ENCODE results near the gene GAS2L2.

The GAS2L2 gene

GRCh38 chr17:35786941-35787432, 33.9 kb upstream of the GAS2L2 start:
- DNase-seq (ENCODE audit: extremely low read depth, low read depth): no peak
- TF ChIP-seq, protein P1, sequence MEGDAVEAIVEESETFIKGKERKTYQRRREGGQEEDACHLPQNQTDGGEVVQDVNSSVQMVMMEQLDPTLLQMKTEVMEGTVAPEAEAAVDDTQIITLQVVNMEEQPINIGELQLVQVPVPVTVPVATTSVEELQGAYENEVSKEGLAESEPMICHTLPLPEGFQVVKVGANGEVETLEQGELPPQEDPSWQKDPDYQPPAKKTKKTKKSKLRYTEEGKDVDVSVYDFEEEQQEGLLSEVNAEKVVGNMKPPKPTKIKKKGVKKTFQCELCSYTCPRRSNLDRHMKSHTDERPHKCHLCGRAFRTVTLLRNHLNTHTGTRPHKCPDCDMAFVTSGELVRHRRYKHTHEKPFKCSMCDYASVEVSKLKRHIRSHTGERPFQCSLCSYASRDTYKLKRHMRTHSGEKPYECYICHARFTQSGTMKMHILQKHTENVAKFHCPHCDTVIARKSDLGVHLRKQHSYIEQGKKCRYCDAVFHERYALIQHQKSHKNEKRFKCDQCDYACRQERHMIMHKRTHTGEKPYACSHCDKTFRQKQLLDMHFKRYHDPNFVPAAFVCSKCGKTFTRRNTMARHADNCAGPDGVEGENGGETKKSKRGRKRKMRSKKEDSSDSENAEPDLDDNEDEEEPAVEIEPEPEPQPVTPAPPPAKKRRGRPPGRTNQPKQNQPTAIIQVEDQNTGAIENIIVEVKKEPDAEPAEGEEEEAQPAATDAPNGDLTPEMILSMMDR (IDR thresholded peaks at IDR 0.05; ENCODE audit: low read depth, low read length, missing control alignments): no peak
- no peak overlapping the region for H3K4me3 ChIP-seq (replicated peaks; ENCODE audit: low read depth, low read length)

DNA sequence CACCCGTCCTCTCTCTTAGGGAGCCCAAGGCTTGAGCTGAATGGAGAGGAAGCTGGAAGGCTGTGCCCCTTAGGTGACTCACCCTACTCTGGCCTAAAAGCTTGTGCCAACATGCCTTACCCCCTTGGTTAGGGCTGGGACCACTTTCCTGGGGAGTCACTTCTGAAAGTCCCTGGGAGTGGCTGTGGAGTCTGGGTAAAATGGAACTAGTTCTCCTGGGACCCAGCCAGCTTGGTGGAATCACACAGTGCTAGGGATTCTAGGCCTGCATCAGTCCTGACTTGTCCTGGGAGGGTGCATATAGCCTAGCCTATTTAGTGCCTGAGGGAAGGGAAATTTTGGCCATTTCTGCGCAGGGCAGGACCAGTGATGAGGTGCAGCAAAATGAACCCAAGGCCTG, 31.9 kb upstream of the GAS2L2 start:
- TF ChIP-seq, protein P1 (IDR thresholded peaks at IDR 0.05; ENCODE audit: low read depth, low read length, missing control alignments): no peak
- no peak overlapping the region for H3K4me3 ChIP-seq (replicated peaks; ENCODE audit: low read depth, low read length)
- no peak for DNase-seq (ENCODE audit: extremely low read depth, low read depth)

DNA sequence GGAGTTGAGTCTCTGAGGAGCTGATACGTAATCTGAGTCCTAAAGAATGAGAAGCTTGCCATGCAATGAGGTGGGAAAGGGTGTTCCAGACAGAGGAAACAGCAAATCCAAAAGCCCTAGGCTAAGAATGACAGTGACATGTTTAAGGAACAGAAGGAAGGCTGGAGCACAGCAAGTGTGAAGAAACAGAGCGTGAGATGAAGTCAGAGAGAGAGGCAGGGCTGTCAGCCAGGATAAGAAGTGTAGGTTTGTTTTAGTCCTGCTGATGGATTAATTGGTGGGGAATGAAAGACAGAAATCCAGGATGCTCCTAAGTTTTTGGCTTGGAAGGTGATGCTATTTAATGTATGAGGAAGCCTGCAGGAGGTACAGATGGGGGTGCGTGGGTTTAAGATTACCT, 27.9 kb upstream of the GAS2L2 start:
- TF ChIP-seq, protein P1 (IDR thresholded peaks at IDR 0.05; ENCODE audit: low read depth, low read length, missing control alignments): no peak
- DNase-seq (ENCODE audit: extremely low read depth, low read depth): no peak
- H3K4me3 ChIP-seq (replicated peaks; ENCODE audit: low read depth, low read length): no peak overlapping the region

- no peak overlapping the region for H3K4me3 ChIP-seq (replicated peaks; ENCODE audit: low read depth, low read length)
- no peak for DNase-seq (ENCODE audit: extremely low read depth, low read depth)
- TF ChIP-seq, protein P1 (IDR thresholded peaks at IDR 0.05; ENCODE audit: low read depth, low read length, missing control alignments): no peak
Measured at GRCh38 chr17:35778641-35779196, 25.7 kb upstream of the GAS2L2 start.

DNA sequence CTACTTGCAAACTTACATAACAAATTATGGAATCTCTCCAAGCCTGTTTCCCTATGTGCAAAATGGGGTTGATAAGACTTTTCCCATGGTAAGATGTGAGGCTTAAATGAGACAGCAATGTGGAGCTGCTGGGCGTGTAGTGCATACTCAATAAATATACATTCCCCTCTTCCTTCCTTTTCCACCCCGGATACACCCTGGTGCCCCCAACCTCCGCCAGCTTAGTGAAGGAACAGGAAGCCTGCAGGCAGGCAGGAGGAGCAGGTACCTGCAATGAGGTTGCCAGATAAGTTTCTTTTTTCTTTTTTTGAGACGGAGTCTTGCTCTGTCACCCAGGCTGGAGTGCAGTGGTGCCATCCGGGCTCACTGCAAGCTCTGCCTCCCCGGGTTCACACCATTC, 22.5 kb upstream of the GAS2L2 start:
- TF ChIP-seq, protein P1 (IDR thresholded peaks at IDR 0.05; ENCODE audit: low read depth, low read length, missing control alignments): no peak
- DNase-seq (ENCODE audit: extremely low read depth, low read depth): no peak

GRCh38 chr17:35775039-35775438, 22.0 kb upstream of the GAS2L2 start:
- TF ChIP-seq, protein P1 (IDR thresholded peaks at IDR 0.05; ENCODE audit: low read depth, low read length, missing control alignments): no peak
- DNase-seq (ENCODE audit: extremely low read depth, low read depth): no peak
- no peak overlapping the region for H3K4me3 ChIP-seq (replicated peaks; ENCODE audit: low read depth, low read length)

More for the DNA sequence above, 22.5 kb upstream of the GAS2L2 start:
- no peak overlapping the region for H3K4me3 ChIP-seq (replicated peaks; ENCODE audit: low read depth, low read length)

GRCh38 chr17:35774499-35774898, 21.5 kb upstream of the GAS2L2 start:
- no peak overlapping the region for H3K4me3 ChIP-seq (replicated peaks; ENCODE audit: low read depth, low read length)
- TF ChIP-seq, protein P1 (IDR thresholded peaks at IDR 0.05; ENCODE audit: low read depth, low read length, missing control alignments): no peak
- DNase-seq (ENCODE audit: extremely low read depth, low read depth): no peak

Measured in HFF-Myc (cell line).